Fibroblast of lung (primary cell): ENCODE data around the gene CDR2L.

ENCODE experiments used
- CTCF ChIP-seq, 2 donors: IDR thresholded peaks in 1 of 2; conservative IDR thresholded peaks in 1 of 2; 1 replicate in 1 of 2; 2 replicates in 1 of 2; pipeline ENCODE4 v1.5.1; 2011 to 2012; ENCODE audit warnings: low read length in 2 of 2, control low read depth in 1 of 2, inconsistent platforms in 1 of 2, low read depth in 1 of 2, mild to moderate bottlenecking in 1 of 2
- EZH2 ChIP-seq: IDR thresholded peaks from 2 replicates; pipeline ENCODE4 v1.5.1; 2012; ENCODE audit warnings: low read length, control low read depth, mild to moderate bottlenecking; ENCODE audit errors: missing control alignments

GRCh38 chr17:74943808-74944522 is 43.5 kb upstream of the CDR2L start:
- no peak for TF ChIP-seq CTCF (conservative IDR thresholded peaks at IDR 0.05 in 1 of 2, IDR thresholded peaks at IDR 0.05 in 1 of 2; ENCODE audit: low read depth in 1 of 2, low read length in 2 of 2)
- no peak for TF ChIP-seq EZH2
